T-helper 1 cell treated with Interleukin-12 subunit alpha and Interleukin-12 subunit beta and Interleukin-4 antibody, amounts not matched to agents 30 ng/mL and 1 ng/mL, for 36 hours (primary cell): ENCODE data around the gene RASA1. TPM values are rescaled to one million over a fixed set of nuclear protein-coding genes. Genes with fewer than 3 reads are reported as not detected.
"Not testable (repeated sequence)": the region's sequence is repeated elsewhere in the genome, so short reads cannot be mapped to it uniquely, and the experiment has no call there.

Source experiments
- intact Hi-C: fragments of 100-400 bp; cut with micrococcal nuclease; formaldehyde crosslinking; loops from one replicate; pipeline ENCODE4 v1.15.1; 2024
- total RNA-seq: library from RNA; stranded (reverse); gene quantifications from 2 replicates; pipeline ENCODE4 v1.2.3, GENCODE V29; 2022

The RASA1 gene
- total RNA-seq, result 19.3 and 19.6 TPM in 2 replicates

DNA sequence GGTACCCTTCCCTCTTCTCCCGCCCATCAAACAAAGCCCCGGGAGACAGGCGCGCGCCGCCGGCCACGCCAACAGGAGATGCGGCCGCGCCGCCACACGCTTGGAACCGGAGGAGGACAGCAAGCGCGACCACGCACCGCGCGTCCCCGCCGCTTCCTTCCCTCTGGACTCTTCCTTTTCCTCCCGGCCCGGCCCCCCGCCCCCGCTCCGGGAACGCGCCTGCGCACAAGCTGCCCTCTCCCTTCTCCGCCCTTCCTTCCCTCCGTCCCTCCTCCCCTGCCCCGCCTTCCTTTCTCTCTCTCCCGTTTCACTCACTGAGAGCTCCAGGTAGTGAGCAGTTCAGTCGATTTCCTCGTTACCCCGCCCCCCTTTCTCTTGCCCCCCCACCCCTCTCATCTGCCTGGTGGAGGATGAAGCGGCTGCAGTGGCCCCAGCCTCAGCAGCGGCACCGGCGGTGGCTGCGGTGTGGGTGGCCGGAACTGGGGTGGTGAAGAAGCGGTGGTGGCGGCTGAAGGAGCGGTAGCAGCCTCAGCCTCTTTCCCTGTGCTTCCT is at the start of gene RASA1:
Gene RASA1 (plus strand): TSS at position 310 of the 552 bp plus-strand sequence. CDS start 569 bp downstream, outside the sequence.
- intact Hi-C loops, result loop anchor here (1.0 to 5.0 kb wide), 12 partner anchors 15 to 1000 kb away; partner anchors contain the start of genes CCNH, COX7C and TMEM161B

DNA sequence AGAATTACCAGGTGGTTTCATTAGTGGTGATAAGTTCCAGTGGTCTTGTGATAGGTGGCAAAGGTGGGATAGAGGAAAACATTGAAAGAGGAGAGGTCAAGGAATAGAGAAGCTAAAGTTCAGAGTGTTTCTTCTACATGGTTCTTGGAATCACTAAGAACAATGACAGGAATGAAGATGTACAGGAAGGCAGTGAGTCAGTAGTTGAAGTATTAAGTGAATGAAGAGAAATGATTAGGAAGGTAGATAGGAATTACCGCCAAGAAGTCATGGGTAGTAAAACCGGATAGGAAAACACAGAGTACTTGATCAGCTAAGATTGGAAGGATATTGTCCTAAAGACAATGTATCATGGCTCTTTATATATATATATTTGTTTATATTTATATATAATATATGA is 37.9 kb upstream of the RASA1 start:
- intact Hi-C loops, result no loop called here

DNA sequence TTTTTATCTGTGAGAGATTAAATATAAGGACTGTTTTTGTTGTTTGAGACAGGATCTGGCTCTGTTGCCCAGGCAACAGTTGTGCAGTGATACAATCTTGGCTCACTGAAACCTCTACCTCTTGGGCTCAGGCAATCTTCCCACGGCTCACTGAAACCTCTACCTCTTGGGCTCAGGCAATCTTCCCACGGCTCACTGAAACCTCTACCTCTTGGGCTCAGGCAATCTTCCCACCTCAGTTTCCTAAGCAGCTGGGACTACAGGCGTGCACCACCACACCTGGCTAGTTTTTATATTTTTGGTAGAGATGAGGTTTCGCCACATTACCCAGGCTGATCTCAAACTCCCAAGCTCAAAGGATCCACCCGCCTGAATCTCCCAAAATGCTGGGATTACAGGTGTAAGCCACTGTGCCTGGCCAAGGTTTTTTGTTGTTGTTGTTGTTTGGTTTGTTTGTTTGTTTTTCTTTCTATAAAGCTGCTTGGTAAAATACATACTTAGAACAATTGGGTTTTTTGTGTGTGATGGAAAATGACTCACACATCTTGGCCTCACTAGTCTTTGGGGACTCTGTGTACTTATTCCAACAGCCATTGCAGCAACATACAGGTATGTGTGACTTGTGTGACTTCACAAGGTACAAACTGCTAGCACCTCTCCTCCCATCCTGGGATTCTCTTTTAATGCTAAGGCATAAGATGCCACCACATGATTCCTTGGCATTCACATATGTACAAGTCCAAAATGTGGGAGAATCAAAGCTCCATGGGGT is 36.5 kb upstream of the RASA1 start:
- intact Hi-C loops, result no loop called here

DNA sequence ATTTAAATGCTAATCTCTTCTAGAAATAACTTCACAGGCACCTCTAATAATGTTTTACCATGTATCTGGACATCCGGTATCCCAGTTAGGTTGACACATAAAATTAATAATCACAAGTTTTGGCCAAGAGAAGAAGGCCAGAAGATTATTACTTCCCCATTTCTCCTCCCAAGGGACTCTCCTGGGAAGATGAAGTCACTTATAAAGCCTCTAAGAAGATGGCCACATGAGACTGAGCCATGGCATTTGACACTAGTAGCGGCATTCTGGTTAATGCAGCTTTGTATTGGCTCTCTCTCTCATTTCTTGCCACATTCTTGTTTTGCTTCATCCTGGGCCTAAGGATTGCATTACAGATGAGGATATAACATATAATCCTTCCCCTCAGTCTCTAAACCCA is 34.5 kb upstream of the RASA1 start:
- intact Hi-C loops, result no loop called here

DNA sequence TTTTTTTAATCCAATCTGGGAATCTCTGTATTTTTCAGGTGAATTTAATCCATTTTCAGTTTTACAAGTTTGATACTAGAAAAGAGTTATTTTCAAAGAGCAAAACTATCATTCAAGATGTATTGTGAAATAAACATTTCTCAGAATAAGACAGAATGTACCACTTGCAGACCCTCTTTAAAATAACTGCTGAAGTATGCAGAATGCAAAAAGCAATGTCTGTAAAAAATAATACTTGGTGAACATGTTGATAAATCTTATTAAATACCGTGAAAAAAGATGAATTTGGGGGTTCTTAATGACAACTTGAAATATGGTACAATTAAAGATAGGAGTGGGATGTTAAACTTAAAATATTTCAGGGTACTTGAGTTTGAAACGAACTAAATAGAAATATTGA is 26.1 kb upstream of the RASA1 start:
- intact Hi-C loops, result no loop called here

DNA sequence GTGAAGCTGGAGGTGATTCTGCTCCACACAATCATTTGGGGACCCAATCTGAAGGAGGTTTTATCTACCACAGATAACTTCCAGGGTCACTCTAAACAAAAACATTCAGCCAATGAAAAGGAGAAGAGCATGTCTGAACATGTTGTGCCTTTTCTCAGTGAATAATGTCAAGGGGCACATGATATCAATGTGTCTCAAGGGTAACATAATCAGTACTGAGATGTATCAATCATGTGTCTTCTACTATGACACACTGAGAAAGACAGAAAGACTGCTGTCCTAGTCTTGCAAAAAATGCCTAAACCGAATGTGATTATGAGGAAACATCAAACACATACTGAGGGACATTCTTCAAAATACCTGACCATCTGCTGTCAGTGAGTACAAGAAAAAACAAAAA is 25.4 kb upstream of the RASA1 start:
- intact Hi-C loops, result no loop called here

DNA sequence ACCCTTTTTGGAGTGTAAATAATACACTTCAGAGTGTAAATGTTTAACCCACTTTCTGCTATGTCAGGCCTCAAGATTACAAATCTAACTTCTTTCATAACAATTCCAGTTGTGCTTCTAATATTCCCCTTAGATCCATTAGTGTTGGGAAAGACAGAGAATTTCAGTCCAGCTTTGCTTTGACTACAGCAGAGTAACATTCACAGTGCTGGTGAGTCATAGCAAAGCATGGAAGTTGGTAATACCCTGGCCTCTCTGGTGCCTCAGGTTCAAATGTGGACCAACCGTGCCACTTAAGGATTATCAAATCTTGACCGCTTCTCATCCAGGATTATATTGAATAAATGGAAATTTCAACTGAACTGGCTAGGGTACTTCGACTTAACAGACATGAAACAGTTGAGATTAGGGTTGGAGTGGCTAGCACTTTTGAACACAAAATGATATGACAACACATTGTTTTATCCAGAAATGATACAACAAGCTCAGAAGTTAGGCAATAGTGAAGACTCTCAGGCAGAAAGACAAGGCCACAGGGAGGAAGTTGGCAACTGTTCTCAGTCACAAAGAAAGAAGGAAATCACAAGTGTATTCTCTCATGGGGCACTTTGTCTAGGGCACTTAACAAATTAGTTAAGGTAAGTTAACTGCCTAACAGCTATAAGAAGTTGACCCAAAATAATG is 24.4 kb upstream of the RASA1 start:
- intact Hi-C loops, result no loop called here

DNA sequence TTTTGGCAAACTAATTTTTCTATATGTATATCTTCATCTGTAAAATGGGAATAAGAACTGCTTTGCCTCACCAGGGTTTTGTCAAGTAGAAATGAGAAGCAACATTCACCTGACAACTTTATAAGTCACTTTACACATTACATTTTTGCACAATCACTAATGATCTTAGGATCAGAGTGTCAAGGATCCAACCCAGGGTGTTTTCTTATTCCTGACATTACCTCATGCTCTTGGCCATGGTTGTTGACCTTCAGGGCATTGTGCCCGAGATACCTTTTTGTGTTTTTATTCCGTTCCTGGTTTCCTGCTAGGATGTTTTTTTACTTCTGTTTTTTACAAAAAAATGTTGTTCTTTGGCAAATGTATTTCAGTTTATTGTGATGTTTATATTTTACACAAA is 22.2 kb upstream of the RASA1 start:
- intact Hi-C loops, result no loop called here

DNA sequence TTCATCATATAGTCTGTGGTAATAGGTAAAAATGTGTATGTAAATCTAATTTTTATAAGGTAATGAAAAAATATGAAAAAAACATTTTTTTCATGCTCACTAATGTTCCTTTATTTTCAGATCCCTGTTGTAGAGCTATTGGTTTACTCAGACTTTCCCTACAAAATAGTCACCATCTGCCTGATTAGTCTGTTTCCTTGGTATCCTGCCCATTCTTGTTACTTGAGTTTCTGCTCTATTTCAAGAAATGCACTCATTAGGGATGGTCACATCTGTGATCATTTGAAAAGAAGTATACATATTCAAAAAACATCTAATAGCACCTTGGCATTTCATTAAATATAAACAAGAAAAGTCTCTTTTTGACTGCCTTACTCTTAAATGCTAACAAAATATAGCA is 21.6 kb upstream of the RASA1 start:
- intact Hi-C loops, result no loop called here

DNA sequence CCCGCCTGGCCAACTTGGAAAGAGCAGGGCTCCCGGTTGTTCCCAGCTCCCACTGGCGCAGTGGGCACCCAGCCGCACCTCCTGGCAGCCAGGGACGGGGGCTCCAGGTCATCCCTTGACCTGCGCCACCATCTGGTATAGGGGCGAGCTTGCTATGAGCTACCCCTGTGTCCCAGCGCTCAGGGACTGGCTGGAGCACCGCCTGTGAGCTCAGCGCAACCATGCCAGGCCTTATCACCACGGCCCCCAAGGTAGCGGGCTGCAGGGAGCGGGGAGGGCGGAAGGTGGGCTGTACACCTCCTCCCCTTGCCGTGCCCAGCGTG is 15.4 kb upstream of the RASA1 start:
- intact Hi-C loops, result no loop called here

DNA sequence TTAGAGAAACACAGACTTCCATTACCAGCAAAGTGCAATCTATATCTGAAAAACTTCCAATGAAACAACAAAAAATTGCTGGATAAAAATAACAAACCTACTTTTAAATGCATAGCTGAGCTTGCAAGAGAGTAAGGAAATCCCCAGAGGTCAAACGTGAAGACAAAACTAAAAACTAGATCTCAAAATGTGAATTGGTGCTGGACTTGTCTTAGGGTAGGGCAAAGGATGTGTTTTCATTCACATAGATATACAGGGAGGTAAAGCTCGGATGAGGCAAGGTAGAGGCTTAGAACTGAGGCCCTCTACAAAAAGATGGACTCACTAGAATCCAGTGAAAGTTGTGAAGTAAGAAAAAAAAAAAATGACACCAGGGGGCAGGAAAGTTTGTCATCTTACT is 13.6 kb upstream of the RASA1 start:
- intact Hi-C loops, result no loop called here

DNA sequence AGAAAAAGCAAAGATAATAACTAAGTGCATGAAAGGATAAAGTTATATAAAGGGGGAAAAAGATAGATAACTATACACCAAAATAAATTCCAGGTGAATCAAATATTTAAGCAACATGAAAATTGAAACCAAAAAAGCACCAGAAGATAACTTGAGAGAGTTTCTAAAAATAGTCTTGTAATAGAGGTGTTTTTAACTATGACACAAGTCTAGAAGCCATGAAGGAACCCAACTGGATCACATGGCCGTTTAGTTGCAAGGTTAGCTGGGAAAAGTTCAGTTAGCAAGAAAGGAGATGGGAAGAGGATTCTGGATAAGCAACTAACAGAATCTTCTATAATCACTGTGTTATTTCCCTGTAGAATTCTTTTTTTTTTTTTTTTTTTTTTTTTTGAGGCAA is 9.2 kb upstream of the RASA1 start:
- intact Hi-C loops, result no loop called here

DNA sequence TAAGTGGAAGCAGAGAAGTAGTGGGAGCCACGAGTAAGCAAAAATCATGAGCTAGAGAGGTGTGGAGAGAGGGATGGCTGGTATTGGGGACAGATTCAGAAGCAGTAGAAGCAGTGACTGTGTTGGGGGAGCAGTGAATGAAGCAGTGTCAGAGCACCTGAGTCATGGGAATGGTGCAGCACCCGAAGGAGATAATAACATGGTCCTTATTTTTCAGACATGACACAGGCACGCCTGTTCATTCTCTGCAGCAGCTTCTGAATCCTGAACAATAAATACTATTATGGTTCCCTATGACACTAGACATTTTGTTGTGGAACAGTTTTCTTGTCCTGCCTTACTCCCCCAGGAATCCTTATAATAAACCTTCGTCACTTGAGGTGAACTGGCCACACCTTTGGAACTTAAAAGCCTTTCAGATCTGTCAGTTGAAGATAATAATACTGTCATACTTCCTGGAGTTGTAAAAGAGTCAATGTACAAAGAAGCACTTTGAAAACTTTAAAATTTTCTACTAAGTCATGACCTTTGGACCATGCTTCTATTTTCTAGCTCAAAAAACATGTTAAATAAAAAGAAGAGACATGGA is 7.0 kb upstream of the RASA1 start:
- intact Hi-C loops, result no loop called here

DNA sequence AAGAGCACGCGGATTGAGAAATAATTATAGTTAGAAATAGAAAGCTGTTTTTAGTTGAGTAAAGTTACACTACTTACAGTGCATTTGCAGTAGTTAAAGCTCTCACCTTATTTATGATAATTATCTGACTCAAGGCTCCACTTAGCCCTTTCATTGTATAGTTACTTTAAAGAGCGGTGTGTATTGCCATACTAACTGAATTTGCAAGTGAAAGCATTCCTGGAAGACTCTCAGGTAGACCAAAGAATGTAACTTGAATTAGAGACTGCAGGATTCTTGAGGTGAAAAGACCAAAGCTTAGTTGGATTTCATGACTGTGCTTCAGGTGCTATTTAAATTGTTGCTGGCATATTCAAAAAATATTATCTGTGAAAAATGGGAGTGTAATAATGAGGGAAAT is 4.2 kb upstream of the RASA1 start:
- intact Hi-C loops, result no loop called here

DNA sequence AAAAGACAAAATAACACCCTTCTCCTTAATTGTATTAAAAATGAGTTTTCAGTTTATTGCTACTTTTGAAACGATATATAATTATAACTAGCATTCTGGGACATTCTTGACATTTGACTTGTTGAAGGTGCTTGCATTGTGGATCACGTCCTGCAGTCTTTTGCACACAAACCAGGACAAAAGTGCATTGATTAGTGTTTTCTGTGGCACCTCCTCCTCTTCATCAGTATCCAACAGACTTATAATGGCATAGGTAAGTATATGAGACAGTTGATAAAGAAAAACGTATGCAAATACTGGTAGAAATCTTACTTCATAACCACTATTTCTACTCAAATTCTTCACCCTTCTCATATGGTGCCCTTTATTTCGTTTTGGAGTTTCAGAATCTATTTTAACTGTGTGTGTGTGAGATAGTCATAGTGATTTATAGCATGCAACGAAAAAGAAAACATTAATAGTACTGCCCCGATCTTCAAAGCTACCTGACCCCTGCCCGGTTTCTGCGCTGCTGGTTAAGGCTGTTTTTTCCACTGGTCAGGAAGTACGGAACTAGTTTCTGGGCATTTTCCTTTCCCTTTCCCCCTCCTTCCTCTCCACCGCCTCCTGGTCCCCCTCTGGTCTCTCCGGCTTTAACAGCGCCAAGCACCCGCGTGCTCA is 639 bp upstream of the RASA1 start:
- intact Hi-C loops, result loop anchor here (1.0 to 5.0 kb wide), 5 partner anchors 34 to 1000 kb away; partner anchors contain the start of gene TMEM161B

DNA sequence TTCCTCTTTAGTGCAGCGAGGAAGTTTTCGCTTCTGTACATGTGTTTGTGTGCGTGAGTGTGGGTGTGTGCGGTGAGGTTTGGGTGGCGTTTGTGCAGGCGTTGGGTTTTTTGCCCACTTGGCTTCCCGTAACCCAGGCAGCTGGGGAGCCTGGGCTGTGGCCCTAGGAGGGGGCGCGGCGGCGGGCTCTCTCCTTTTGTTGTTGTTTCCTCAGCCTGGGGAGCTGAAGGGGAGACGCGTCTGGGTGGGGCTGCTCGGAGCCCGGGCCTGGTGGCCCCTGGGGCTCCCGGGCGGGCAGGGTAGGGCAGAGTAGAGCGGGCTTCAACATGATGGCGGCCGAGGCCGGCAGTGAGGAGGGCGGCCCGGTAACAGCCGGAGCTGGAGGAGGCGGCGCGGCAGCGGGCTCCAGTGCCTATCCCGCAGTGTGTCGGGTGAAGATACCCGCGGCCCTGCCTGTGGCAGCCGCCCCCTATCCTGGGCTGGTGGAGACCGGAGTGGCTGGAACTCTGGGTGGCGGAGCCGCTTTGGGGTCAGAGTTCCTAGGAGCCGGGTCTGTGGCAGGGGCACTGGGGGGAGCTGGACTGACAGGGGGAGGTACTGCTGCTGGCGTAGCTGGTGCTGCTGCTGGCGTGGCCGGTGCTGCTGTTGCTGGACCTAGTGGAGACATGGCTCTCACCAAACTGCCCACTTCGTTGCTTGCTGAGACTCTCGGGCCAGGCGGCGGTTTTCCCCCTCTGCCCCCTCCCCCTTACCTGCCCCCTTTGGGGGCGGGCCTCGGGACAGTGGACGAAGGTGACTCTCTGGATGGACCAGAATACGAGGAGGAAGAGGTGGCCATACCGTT is 665 bp downstream of the RASA1 start:
- intact Hi-C loops, result loop anchor here (1.0 to 5.0 kb wide), 10 partner anchors 14 to 999 kb away; partner anchors contain the start of genes CCNH, COX7C and TMEM161B

DNA sequence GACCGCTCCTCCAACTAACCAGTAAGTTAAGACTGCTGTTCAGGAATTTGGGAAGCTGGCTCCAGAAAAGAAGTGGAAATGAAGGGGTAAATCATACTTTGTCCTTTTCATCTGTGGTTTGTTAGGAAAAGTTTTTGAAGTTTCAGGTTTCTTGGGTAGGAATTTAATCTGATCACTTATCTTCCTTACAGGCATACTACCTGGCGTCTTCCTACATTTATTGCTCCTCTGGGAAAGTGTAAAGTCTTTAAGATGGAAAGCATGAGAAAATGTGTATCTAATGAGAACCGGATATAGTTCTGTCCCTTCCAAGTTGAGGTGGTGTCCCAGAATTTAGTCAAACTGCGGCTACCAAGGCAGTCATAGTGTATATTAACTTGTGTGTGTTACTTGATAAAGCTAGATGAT is 1.3 kb downstream of the RASA1 start:
- intact Hi-C loops, result loop anchor here (1.0 to 5.0 kb wide), 11 partner anchors 13 to 998 kb away; partner anchors contain the start of genes CCNH, COX7C and TMEM161B

DNA sequence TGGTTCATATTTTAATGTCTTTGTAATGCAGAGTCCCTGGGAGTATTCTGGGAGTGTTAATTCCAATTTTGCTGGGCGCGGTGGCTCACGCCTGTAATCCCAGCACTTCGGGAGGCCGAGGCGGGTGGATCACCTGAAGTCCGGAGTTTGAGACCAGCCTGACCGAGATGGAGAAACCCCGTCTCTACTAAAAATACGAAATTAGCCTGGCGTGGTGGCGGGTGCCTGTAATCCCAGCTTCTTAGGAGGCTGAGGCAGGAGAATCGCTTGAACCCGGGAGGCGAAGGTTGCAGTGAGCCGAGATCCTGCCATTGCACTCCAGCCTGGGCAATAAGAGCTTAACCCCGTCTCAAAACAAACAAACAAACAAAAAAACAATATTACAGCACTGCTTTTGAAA is 3.2 kb downstream of the RASA1 start:
- intact Hi-C loops, result not testable (repeated sequence)

DNA sequence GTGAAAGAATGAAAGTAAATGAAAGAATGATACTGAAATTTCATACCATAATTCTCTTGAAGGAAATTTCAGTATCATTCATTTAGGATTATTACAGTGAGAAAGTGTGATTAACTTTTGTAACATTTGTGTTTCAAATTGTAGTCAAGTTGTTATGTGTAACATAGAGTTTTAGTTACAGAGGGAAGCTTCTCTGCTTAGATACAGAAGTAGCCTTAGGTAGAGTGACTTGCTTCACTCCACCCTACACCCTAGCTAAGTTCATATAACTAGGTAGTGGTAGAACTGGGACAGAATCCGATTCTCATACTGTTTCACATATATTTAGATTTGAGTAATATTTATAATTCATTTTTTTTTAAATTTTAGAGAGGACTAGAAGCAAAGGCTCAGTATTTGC is 9.0 kb downstream of the RASA1 start:
- intact Hi-C loops, result no loop called here

DNA sequence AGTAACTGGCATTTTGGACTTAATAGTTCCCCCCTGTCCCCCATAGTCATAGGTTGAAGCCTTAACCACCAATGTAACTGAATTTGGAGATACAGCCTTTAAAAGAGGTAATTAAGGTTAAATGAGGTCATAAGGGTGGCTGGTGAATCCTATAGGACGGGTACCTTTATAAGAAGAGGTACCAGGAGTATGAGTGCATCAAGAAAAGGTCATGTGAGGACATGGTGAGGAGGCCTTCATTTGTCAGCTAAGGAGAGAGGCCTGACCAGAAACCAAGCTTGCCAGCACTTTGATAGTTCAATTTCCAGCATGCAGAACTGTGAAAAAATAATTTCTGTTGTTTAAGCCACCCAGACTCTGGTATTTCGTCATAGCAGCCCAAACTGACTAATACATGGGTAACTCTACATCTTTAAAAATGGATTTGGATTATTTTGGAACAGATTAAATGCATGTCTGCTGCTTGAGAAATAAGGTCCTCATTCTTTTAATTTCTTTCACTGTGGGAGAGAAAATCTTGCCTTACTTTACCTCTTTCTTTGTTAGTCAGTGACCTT is 9.7 kb downstream of the RASA1 start:
- intact Hi-C loops, result no loop called here
